AG08395 (cell line): ENCODE measurements around the gene FHL3.

Experiments
- DNase-seq: peaks from one replicate; pipeline ENCODE4 v3.0.0; 2012; ENCODE audit warnings: mixed read lengths, low spot score

Gene FHL3

DNA sequence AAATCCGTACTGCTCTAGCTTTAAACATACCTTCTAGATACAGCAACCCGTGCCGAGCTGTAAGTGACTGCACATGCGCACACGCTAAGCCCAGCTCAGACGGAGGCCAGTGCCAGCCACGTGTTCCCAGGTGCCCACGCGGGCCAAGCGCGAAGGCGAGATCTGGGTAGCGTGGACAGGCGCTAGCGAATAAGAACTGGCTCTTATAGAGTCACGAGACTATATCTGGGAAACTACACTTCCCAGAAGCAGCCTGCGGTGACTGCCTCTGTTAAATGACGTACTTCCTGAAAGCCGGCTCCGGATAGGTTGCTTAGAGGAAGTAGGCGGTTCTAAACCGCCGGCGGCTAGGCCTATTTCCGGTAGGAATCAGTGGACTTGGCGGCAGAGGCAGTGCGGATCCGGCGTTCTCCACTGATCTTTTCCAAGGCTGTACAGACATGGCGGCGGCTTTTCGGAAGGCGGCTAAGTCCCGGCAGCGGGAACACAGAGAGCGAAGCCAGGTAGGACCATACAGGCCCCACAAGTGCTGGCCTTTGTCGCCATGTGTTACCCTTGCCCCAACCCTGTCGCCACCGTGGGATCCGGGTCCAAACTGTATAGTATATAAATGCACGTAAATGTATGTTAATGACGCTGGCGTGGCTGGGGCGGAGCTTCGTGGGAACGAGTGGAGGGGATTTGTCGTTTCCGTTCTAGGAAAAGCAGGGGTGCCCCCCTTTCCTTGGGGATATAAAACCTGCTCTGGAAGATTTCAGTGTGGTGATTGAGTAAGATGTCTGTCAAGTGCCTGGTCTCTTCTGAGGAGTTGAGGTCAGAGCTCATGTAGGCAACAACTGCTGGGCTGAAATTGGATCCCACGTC is 7.3 kb upstream of the FHL3 start, which contains the start of gene UTP11:
Gene UTP11 (plus strand): TSS at position 372 of the 864 bp plus-strand sequence. CDS start 69 bp downstream, at position 441.
- peak; percentile 98 for DNase-seq

GRCh38 chr1:38009841-38010180 is 4.5 kb upstream of the FHL3 start:
- DNase-seq: no peak

DNA sequence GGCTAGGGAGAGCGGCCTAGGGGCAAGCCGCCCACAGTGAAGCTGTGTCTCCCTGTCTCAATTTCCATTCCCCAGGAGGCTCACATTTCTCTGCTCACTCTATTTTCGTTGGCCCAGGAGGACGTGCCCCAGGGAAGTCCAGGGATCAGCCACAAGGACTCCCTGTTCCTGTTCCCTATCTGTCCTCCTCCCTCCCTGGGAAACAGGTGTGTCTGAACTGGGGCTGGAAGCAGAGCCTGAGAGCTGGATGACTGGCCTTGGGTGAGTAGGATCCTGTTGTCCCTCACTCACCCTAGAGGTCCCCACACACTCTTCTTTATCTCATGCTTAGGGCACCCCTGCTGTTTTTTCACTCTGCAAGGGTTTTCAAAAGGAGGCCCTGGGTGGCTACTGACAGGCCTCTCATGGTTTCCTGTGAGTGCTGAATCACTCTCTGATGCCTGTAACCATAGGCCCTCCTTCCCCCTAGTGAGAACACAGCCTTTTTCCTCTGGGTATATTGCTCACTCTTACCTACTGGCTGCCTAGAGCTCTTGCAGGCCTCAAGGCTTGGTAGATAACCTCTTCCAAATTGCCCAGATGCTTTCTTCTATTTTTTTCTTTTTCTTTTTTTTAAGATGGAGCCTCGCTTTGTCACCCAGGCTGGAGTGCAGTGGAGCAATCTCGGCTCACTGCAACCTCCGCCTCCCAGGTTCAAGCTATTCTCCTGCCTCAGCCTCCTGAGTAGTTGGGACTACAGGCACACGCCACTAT is 4.0 kb upstream of the FHL3 start:
- DNase-seq: peak; percentile 32

GRCh38 chr1:38006008-38006828 is 904 bp upstream of the FHL3 start:
- no peak for DNase-seq

GRCh38 chr1:38004284-38005108 is 818 bp downstream of the FHL3 start:
- no peak for DNase-seq

GRCh38 chr1:38003261-38004250 is 1.8 kb downstream of the FHL3 start:
- DNase-seq: no peak

- peak; percentile 79 for DNase-seq
These were observed 4.5 kb downstream of the FHL3 start for GRCh38 chr1:38000529-38001455.

GRCh38 chr1:38000233-38000528 is 5.1 kb downstream of the FHL3 start:
- DNase-seq: no peak

DNA sequence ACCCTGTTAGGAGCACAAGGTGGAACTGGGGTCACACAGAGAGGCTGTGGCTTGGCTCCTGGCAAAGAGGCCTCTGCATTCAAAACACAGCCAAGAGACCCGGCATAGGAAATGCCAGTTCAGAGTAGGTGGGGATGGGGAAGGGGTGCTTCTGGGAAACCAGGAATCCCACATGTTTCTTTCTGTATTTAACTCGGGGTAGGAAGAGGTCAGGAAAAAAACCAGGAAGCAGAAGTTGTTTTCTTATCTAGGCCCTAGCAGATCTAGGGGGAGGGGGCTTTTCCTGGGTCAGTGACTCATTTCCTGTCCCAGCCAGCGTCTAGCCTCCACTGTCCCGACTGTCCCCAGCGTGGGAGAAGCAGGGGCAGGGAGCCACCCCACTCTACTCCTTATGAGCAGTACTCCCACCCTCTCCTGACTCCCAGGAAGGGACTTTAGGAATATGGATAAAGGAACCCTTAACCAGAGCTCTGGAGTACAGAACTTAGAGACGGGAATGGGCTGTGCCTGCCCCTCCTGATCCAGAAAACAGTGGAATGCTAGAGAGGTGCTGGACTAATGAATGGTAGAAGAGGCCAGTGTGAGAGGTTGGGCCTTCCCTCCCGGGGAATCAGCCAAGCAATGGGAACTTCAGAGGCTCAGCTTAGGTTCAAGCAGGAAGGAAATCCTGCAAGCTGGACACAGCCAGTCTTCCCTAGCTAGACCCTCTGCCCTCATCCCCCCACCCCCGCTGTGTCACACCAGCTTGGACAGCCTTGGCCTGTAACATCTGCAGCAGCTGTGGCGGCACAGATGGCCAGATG is 5.7 kb downstream of the FHL3 start:
- peak; percentile 50 for DNase-seq

DNA sequence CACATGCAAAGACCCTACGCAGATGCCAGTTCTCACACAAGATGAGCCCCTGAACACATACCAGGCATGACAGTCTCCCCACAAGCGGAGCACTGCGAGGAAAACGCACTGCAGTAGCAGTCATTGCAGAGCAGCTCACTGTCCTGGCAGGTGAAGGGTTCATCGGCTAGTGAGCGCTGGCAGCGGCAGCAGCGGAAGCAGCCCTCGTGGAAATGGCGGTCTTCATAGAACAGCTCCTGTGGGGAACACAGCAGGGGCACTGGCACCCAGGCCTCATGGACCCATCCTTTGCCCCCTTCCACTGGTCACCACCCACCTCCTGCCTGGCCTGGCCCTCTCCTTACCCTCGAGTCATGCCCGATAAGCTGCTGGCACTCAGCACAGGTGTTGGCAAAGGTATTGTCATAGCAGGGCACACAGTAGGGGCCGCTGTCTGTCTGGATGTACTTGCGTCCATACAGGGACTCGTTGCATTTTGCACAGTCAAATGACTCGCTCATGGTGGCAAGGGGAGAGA is 6.3 kb downstream of the FHL3 start:
- no peak for DNase-seq

DNA sequence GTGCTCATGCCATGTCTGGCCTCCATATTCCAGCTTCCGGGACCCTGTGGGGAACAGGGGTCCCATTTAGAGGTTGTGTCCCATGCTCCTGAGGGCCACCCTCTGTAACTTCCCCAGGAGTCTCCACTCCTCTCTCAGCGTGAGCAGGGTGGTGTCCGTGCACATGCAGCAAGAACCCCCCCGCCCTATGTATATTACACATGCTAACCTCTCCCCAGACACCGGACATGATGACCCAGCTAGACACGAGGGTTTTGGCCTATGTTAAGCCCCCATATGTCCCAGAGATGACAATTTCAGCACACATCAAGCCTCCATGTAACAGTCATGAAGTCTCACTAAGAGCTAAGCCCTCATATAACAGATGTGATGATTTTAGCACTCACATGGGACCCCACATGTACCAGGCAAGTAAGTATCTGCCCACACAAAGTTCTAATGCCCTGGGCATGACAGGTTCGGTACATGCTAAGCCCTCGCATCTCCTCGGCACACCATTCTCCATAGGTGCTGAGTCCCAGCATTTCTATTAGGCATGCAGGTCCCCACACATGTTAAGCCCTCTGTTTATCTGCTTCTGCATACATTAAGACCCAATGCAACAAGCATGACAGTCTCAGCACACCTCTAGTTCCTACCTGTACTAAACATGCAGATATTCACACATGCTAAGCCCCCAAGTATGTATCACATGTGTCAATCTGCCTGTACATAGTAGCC is 7.1 kb downstream of the FHL3 start:
- no peak for DNase-seq

DNA sequence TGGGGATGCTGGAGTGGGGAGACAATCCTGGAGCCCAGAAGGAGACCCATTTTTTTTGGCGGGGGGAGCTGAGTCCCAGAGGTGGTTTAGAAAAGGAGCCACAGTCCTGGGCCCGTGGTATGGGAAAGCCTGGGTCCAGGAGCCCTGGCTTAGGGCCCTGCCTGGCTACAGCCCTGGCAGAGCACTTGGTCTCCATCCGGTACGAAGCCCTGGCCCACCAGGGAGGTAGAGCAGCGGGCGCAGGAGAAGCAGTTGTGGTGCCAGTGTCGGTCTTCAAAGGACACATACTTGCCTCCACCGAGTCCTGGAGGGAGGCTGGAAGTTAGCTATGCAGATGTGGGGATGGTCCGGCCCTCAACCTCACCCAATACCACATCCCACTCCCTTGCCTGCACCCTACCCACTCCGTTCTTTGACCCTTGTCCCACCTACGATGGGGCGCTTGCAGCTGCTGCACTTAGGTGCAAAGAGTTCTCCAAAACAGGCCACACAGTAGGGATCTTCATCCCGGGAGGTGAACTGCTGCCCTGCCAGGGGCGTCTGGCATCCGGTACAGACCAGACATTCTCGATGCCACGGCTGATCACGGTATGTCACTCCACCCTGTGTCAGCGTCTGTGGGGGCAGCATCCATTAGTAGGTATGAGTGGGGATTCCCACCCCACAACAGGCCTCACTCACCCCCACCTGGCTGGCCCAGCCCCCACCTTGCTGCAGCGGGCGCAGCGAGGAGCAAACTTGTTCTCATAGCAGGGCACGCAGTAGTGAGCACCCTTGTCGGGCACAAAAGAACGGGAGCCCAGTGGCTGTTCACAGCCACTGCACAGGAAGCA is 7.8 kb downstream of the FHL3 start:
- no peak for DNase-seq

GRCh38 chr1:37995751-37996345 is 9.5 kb downstream of the FHL3 start:
- peak; percentile 86 for DNase-seq

GRCh38 chr1:37994886-37995566 is 10.3 kb downstream of the FHL3 start:
- no peak for DNase-seq

DNA sequence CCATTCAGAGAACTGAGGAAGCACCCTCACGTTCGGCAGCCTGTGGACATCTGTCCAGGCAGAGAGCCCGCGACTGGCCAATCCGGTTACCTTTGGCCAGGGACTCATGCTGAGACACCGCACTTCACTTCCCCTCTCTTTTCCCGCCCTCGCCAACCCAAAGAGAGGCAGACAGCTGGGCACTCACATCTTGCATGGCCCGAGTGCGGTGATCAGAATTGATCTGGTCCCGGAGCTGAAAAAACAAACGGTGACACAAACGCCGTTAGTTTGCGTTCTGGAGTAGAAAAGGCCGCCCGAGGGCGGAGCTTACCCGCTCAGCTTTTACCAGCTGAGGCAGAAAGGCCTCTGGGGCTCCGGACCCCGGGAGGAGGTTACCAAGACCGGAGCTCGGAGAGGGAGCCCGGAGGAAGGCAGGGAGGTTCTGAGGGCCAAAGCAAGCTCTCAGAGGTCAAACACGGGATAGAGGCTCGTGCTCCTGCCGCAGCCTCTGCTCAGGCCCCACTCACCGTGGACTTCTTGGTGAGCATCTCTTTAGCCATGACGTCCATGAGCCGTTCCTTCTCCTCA is 15.9 kb downstream of the FHL3 start:
- peak; percentile 48 for DNase-seq
